ENCODE results near the gene HSD11B1L.
"Not testable (repeated sequence)": the region's sequence is repeated elsewhere in the genome, so short reads cannot be mapped to it uniquely, and the experiment has no call there.

The HSD11B1L gene

DNA sequence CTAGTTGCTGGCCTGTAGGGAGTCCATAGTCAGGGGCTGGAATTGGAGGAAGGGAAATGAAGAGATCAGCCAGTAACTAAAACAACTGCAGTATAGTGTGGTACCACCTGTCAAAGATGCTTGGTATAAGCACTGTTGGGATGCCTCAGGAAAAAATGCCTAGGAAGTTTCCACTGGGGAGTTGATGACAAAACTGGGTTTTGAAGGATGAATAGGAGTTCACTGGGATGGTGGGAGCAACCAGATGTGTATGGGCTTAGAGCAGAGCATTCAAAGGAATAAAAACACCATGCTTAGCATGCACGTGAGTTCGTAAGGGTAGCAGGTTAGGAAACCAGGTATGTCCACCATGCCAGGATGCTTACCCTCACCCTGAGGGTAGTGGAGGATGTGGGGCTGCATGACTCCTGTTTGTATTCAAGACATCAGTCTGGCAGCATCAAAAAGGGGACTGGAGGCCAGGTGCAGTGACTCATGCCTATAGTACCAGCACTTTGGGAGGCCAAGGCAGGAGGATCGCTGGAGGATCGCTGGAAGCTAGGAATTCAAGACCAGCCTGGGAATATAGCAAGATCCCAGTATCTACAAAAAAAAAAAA is 46.7 kb downstream of the HSD11B1L start:
- DNase-seq (ENCODE audit: low read depth in 2 of 2), result no peak

DNA sequence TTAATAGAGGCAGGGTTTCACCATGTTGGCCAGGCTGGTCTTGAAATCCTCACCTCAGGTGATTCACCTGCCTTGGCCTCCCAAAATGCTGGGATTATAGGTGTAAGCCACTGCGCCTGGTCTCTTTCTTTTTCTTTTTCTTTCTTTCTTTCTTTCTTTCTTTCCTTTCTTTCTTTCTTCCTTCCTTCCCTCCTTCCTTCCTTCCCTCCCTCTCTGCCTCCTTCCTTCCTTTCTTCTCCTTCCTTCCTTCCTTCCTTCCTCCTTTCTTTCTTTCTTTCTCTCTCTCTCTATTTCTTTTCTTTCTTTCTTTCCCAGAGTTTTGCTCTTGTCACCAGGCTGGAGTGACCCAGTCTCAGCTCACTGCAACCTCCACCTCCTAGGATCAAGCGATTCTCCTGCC is 52.3 kb downstream of the HSD11B1L start:
- not testable (repeated sequence) for DNase-seq (ENCODE audit: low read depth in 2 of 2)
